Ureter (tissue), 1 donor: ENCODE measurements around the gene FABP2. TPM values are rescaled to one million over a fixed set of nuclear protein-coding genes. Genes with fewer than 3 reads are reported as not detected.
"Not testable (repeated sequence)": the region's sequence is repeated elsewhere in the genome, so short reads cannot be mapped to it uniquely, and the experiment has no call there.

Experiments
- DNase-seq: peaks from one replicate; pipeline ENCODE4 v3.0.0-alpha.2; 2020; ENCODE audit warnings: low spot score
- total RNA-seq: library from RNA; stranded (reverse); gene quantifications from one replicate; pipeline ENCODE4 v1.2.4, GENCODE V29; 2023
- donor health status: DM: yes; HTN: yes; CAD: no.

Gene FABP2
- not detected for total RNA-seq

GRCh38 chr4:119321921-119322687 is at the start of gene FABP2:
TSS of gene FABP2 (minus strand) at chr4:119322138. CDS start at chr4:119322102, 36 bp downstream.
- no peak for DNase-seq

GRCh38 chr4:119370951-119371683 is 49.2 kb upstream of the FABP2 start:
- DNase-seq, result not testable (repeated sequence)

GRCh38 chr4:119370392-119370791 is 48.5 kb upstream of the FABP2 start:
- DNase-seq, result peak; percentile 51

GRCh38 chr4:119366802-119367201 is 44.9 kb upstream of the FABP2 start:
- DNase-seq, result not testable (repeated sequence)

GRCh38 chr4:119364203-119364602 is 42.3 kb upstream of the FABP2 start:
- DNase-seq, result not testable (repeated sequence)

- DNase-seq, result not testable (repeated sequence)
Observed at GRCh38 chr4:119363372-119363771, 41.4 kb upstream of the FABP2 start.

GRCh38 chr4:119362413-119362812 is 40.5 kb upstream of the FABP2 start:
- not testable (repeated sequence) for DNase-seq

- DNase-seq, result not testable (repeated sequence)
Observed at GRCh38 chr4:119359873-119360272, 37.9 kb upstream of the FABP2 start.

- DNase-seq, result not testable (repeated sequence)
Observed at GRCh38 chr4:119356796-119357195, 34.9 kb upstream of the FABP2 start.

- not testable (repeated sequence) for DNase-seq
Observed at GRCh38 chr4:119356041-119356440, 34.1 kb upstream of the FABP2 start.

- DNase-seq, result not testable (repeated sequence)
Observed at GRCh38 chr4:119353364-119353763, 31.4 kb upstream of the FABP2 start.

- DNase-seq, result not testable (repeated sequence)
Observed at GRCh38 chr4:119348169-119348568, 26.2 kb upstream of the FABP2 start.

- not testable (repeated sequence) for DNase-seq
Observed at GRCh38 chr4:119343293-119343692, 21.4 kb upstream of the FABP2 start.

GRCh38 chr4:119339895-119340294 is 18.0 kb upstream of the FABP2 start:
- not testable (repeated sequence) for DNase-seq

GRCh38 chr4:119337010-119337409 is 15.1 kb upstream of the FABP2 start:
- DNase-seq, result no peak

GRCh38 chr4:119336332-119336979 is 14.5 kb upstream of the FABP2 start:
- not testable (repeated sequence) for DNase-seq

GRCh38 chr4:119329835-119330620 is 8.1 kb upstream of the FABP2 start:
- DNase-seq, result no peak

- no peak for DNase-seq
Observed at GRCh38 chr4:119328695-119329094, 6.8 kb upstream of the FABP2 start.

GRCh38 chr4:119317990-119318389 is 3.9 kb downstream of the FABP2 start:
- no peak for DNase-seq

GRCh38 chr4:119315036-119315435 is 6.9 kb downstream of the FABP2 start:
- no peak for DNase-seq

- no peak for DNase-seq
Observed at GRCh38 chr4:119314356-119314755, 7.6 kb downstream of the FABP2 start.

- no peak for DNase-seq
Observed at GRCh38 chr4:119313237-119313636, 8.7 kb downstream of the FABP2 start.
